Esophagus muscularis mucosa (tissue), 4 donors: ENCODE results near the gene AKAP6. TPM values are rescaled to one million over a fixed set of nuclear protein-coding genes. Genes with fewer than 3 reads are reported as not detected.

Source experiments
- DNase-seq: peaks from one replicate; pipeline ENCODE4 v3.0.0-alpha.2; 2017; ENCODE audit errors: extremely low spot score
- H3K27ac ChIP-seq, 4 donors: fragments of 200-600 bp; sonication (generic); replicated peaks in 1 of 4; 1 replicate in 3 of 4; 2 replicates in 1 of 4; pipeline ENCODE4 v1.5.1; 2016 to 2019; ENCODE audit warnings: mild to moderate bottlenecking in 1 of 4
- H3K27me3 ChIP-seq, 4 donors: fragments of 200-600 bp; sonication (generic); one replicate each; pipeline versions ENCODE4 v1.5.1 to v1.6.0; 2016 to 2019
- H3K36me3 ChIP-seq, 4 donors: fragments of 200-600 bp; sonication (generic); one replicate each; pipeline ENCODE4 v1.5.1; 2016 to 2019
- H3K4me1 ChIP-seq, 4 donors: fragments of 200-600 bp; sonication (generic); one replicate each; pipeline ENCODE4 v1.5.1; 2016 to 2019
- H3K4me3 ChIP-seq, 4 donors: fragments of 200-600 bp; sonication (generic); 1 replicate in 2 of 4; 2 replicates in 2 of 4; pipeline ENCODE4 v1.5.1; 2016 to 2019; ENCODE audit warnings: mild to moderate bottlenecking in 4 of 4, moderate library complexity in 1 of 4
- H3K9me3 ChIP-seq, 4 donors: fragments of 200-600 bp; sonication (generic); 1 replicate in 3 of 4; 2 replicates in 1 of 4; pipeline ENCODE4 v1.5.1; 2016 to 2019
- EP300 ChIP-seq: sonication (generic); formaldehyde crosslinking; IDR thresholded peaks from one replicate; pipeline ENCODE4 v1.6.1; 2017; ENCODE audit warnings: antibody characterized with exemption
- POLR2A ChIP-seq: fragments of 450-650 bp; IDR thresholded peaks from one replicate; pipeline ENCODE4 v1.6.1; 2017; ENCODE audit warnings: antibody characterized with exemption, moderate library complexity, mild to moderate bottlenecking, low read depth
- POLR2AphosphoS5 ChIP-seq, 2 donors: sonication (generic); formaldehyde crosslinking; IDR thresholded peaks; one replicate each; pipeline ENCODE4 v1.6.1; 2017; ENCODE audit warnings: antibody characterized with exemption in 2 of 2
- WGBS: methylation state at CpG from one replicate; pipeline ENCODE4 v1.1.5; 2018; 5-methylcytosine and 5-hydroxymethylcytosine counted together
- intact Hi-C: fragments of 100-400 bp; cut with DNase I; formaldehyde crosslinking; loops from one replicate; pipeline ENCODE4 v1.15.1; 2023
- total RNA-seq, 4 donors: library from RNA; depleted of rRNA; stranded (reverse); fragments of >200 nt; gene quantifications; one replicate each; pipeline versions ENCODE4 v1.1.0 to v1.2.1, GENCODE V29; 2016
- TF ChIP-seq, protein P1 (sequence below), 3 experiments: fragments of 200-600 bp in 2 of 3; fragments of 450-650 bp in 1 of 3; sonication (generic) in 2 of 3; IDR thresholded peaks; one replicate each; pipeline ENCODE4 v1.5.1; 2017 to 2019; ENCODE audit warnings: antibody characterized with exemption in 3 of 3, mild to moderate bottlenecking in 2 of 3, moderate library complexity in 1 of 3

The AKAP6 gene
- total RNA-seq, 4 donors from 2014 or later = 21.3 to 38.6 (median 31.5) TPM

DNA sequence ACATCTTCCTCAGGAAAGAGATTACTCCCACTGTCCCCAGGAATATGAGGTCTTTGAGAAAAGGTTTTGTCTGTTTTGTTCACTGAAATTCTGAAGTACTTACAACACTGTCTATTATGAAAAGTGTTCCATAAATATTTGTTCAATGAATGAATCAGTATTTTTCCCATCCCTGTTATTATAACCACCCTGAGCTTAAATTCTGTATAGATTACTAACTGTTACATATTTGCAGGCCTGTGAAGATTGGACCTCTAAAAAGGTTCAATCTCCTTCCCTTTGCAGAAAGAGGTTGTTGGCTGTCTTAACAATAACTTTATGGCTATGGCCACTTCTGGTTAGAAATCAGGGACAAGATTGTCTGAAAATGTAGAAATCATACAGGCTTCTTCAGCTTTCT is 435.0 kb downstream of the AKAP6 start:
- DNase-seq = no peak
- Histone ChIP-seq H3K4me1 (peaks cover 0 to 12% (median 0%) of the 10 kb centered on the region in 4 donors), H3K4me3 (no peak overlapping the region), H3K27me3 (no peaks in the 10 kb centered on the region), H3K27ac (no peak overlapping the region), H3K9me3 (no peaks in the 10 kb centered on the region), H3K36me3 (no peaks in the 10 kb centered on the region)
- TF ChIP-seq, protein P1, sequence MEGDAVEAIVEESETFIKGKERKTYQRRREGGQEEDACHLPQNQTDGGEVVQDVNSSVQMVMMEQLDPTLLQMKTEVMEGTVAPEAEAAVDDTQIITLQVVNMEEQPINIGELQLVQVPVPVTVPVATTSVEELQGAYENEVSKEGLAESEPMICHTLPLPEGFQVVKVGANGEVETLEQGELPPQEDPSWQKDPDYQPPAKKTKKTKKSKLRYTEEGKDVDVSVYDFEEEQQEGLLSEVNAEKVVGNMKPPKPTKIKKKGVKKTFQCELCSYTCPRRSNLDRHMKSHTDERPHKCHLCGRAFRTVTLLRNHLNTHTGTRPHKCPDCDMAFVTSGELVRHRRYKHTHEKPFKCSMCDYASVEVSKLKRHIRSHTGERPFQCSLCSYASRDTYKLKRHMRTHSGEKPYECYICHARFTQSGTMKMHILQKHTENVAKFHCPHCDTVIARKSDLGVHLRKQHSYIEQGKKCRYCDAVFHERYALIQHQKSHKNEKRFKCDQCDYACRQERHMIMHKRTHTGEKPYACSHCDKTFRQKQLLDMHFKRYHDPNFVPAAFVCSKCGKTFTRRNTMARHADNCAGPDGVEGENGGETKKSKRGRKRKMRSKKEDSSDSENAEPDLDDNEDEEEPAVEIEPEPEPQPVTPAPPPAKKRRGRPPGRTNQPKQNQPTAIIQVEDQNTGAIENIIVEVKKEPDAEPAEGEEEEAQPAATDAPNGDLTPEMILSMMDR (IDR thresholded peaks at IDR 0.05) = no peak
- TF ChIP-seq EP300 (no peak), POLR2AphosphoS5 (IDR thresholded peaks at IDR 0.05) (no peak), POLR2A (no peak)
- intact Hi-C loops = no loop called here

DNA sequence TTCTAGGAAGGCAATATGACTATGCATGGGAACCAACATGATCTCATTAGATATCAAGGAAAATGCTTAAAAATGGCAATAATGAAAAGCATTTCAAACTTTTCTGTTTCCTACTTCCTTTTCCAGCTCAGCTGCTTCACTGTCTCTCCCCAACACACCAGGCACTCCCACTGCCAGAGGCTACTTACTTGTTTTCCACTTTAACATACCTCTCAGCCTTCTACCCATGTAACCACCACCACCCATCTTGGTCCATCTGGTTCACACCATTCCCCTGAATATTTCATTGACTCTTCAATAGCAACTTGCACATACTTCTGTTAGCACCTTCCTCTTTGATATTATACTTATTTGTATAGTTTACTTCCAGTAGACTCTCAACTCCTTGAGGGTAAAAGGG is 441.3 kb downstream of the AKAP6 start:
- Histone ChIP-seq H3K9me3 (no peaks in the 10 kb centered on the region), H3K4me3 (no peak overlapping the region), H3K4me1 (peaks cover 0 to 7% (median 0%) of the 10 kb centered on the region in 4 donors), H3K27ac (no peak overlapping the region), H3K36me3 (peaks cover 0 to 7% (median 2%) of the 10 kb centered on the region in 4 donors), H3K27me3 (no peaks in the 10 kb centered on the region)
- intact Hi-C loops = no loop called here
- no peak for TF ChIP-seq EP300
- no peak for TF ChIP-seq POLR2A
- TF ChIP-seq POLR2AphosphoS5 (IDR thresholded peaks at IDR 0.05) = no peak
- TF ChIP-seq, protein P1 (IDR thresholded peaks at IDR 0.05) = no peak
- no peak for DNase-seq

- H3K4me1 ChIP-seq = peaks cover 0 to 7% (median 0%) of the 10 kb centered on the region in 4 donors
- H3K27ac ChIP-seq = no peak overlapping the region
- TF ChIP-seq POLR2AphosphoS5 (IDR thresholded peaks at IDR 0.05) = no peak
- TF ChIP-seq POLR2A = no peak
- no peak for TF ChIP-seq EP300
- TF ChIP-seq, protein P1 (IDR thresholded peaks at IDR 0.05) = no peak
- WGBS = 73% methylated on average over 2 of the region's 2 CpGs
- H3K4me3 ChIP-seq = no peak overlapping the region
- no peaks in the 10 kb centered on the region for H3K9me3 ChIP-seq
- no peaks in the 10 kb centered on the region for H3K27me3 ChIP-seq
- peaks cover 0 to 7% (median 4%) of the 10 kb centered on the region in 4 donors for H3K36me3 ChIP-seq
- intact Hi-C loops = no loop called here
- DNase-seq = no peak
These were observed 445.1 kb downstream of the AKAP6 start for GRCh38 chr14:32774214-32774613.

GRCh38 chr14:32779840-32780239 is 450.7 kb downstream of the AKAP6 start:
- no peaks in the 10 kb centered on the region for H3K9me3 ChIP-seq
- H3K4me1 ChIP-seq = no peaks in the 10 kb centered on the region
- no peak overlapping the region for H3K27ac ChIP-seq
- 88% methylated on average over 1 of the region's 1 CpG for WGBS
- intact Hi-C loops = no loop called here
- TF ChIP-seq EP300 (no peak), POLR2A (no peak), POLR2AphosphoS5 (IDR thresholded peaks at IDR 0.05) (no peak)
- TF ChIP-seq, protein P1 (IDR thresholded peaks at IDR 0.05) = no peak
- H3K36me3 ChIP-seq = peaks cover 0 to 3% (median 0%) of the 10 kb centered on the region in 4 donors
- H3K4me3 ChIP-seq = no peak overlapping the region
- H3K27me3 ChIP-seq = no peaks in the 10 kb centered on the region
- DNase-seq = no peak

GRCh38 chr14:32784405-32784804 is 455.3 kb downstream of the AKAP6 start:
- no peaks in the 10 kb centered on the region for H3K27me3 ChIP-seq
- no peak for DNase-seq
- no peak overlapping the region for H3K27ac ChIP-seq
- H3K36me3 ChIP-seq = peaks cover 0 to 8% (median 2%) of the 10 kb centered on the region in 4 donors
- intact Hi-C loops = no loop called here
- no peak for TF ChIP-seq POLR2AphosphoS5 (IDR thresholded peaks at IDR 0.05)
- TF ChIP-seq POLR2A = no peak
- TF ChIP-seq, protein P1 (IDR thresholded peaks at IDR 0.05) = no peak
- no peak for TF ChIP-seq EP300
- WGBS = 91% methylated on average over 3 of the region's 3 CpGs
- H3K4me3 ChIP-seq = no peak overlapping the region
- no peaks in the 10 kb centered on the region for H3K4me1 ChIP-seq
- no peaks in the 10 kb centered on the region for H3K9me3 ChIP-seq
